EH (cell line): ENCODE measurements around the gene CYP24A1.

Source experiments
- DNase-seq: peaks from one replicate; pipeline ENCODE4 v3.0.0-alpha.2; 2015; ENCODE audit warnings: low read depth

The CYP24A1 gene

GRCh38 chr20:54174457-54175175 is 830 bp upstream of the CYP24A1 start:
- no peak for DNase-seq

DNA sequence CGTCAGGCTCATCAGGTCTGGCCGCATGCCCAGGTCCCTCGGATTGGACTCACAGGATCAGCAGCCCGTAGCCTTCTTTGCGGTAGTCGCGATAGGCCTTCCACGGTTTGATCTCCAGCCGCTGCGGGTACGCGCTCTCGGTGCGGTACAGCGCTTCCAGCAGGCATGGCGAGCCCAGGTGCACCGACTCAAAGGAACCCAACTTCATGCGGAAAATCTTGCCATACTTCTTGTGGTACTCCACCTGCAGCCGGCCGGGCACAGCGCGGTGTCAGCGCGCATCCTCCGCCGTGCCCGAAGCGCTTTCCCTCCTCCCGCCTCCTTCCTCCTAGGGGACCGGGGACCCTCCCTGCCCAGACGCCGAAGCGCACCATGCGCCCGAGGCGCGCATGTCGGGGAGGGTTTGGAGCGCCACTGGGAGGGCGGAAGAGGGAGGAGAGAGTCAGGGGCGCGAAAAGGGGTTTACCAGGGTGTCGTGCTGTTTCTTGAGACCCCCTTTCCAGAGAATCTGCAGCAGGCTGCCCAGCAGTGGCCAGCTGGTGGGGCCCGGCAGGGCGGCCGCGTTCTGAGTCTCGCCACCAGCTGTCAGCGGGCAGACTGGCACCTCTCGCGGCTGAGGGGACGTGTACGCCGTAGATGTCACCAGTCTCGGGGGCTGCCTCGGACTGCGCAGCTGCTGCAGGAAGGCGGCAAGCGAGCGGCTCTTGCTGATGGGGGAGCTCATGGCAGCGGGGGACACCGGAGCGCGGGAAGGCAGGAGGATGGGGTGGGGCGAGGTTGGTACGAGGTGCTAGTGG is 732 bp downstream of the CYP24A1 start:
- DNase-seq: no peak

- DNase-seq: no peak
These were observed 1.3 kb downstream of the CYP24A1 start for GRCh38 chr20:54172532-54172855.

DNA sequence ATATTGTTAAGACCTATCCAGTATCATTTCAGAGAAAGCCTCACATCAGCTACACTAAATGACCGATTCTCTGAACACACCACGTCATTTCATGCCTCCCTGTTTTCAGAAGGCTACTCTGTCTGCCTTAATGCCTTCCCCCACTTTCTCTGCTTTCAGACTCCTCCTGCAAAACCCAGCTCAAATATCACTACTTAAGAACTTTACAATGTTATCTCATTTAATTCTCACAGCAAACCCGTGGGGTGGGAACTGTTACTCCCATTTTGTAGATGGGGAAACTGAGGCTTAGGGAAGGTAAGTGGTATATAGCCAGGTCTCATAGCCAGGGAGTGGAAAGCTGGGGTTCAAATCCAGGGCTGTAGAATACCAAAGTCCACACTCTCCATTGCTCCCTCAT is 2.8 kb downstream of the CYP24A1 start:
- DNase-seq: no peak

- DNase-seq: no peak
These were observed 3.7 kb downstream of the CYP24A1 start for GRCh38 chr20:54170026-54170471.

GRCh38 chr20:54168961-54169862 is 4.6 kb downstream of the CYP24A1 start:
- no peak for DNase-seq

- no peak for DNase-seq
These were observed 5.6 kb downstream of the CYP24A1 start for GRCh38 chr20:54167909-54168872.

DNA sequence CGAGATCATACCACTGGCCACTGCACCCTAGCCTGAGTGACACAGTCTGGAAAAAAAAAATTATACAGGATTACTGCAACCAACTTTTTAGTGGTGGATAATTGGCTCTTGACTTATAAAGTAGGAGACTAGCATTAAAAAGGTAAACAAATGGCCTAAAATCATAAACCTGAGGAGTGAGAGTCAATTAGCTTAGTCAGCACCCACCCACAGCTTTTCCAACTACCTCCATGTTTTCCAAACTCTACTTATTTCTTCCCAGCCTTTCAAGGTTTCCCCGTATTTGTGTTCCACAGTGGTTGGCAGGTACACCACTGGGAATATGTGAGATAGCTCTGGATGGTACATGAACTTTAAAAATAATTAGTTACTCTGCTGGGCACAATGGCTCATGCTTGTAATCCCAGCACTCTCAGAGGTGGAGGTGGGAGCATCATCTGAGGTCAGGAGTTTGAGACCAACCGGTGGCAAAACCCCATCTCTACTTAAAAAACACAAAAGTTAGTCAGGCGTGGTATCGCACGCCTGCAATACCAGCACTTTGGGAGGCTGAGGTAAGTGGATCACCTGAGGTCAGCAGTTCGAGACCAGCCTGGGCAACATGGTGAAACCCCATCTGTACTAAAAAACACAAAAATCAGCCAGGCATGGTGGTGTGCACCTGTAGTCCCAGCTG is 6.7 kb downstream of the CYP24A1 start:
- DNase-seq: no peak

- DNase-seq: no peak
These were observed 8.0 kb downstream of the CYP24A1 start for GRCh38 chr20:54165803-54166202.

DNA sequence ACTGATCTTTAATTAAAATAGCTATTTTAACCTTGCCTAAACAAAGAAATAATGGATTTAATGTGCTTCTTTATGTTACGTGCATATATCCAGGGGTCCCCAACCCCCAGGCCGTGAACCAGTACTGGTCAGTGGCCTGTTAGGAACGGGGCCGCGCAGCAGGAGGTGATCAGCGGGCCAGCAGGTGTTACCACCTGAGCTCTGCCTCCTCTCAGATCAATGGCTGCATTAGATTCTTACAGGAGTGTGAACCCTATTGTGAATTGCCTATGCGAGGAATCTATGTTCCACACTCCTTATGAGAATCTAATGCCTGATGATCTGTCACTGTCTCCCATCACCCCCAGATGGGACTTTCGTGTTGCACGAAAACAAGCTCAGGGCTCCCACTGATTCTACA is 8.8 kb downstream of the CYP24A1 start:
- no peak for DNase-seq

- DNase-seq: no peak
These were observed 10.4 kb downstream of the CYP24A1 start for GRCh38 chr20:54163402-54163801.

DNA sequence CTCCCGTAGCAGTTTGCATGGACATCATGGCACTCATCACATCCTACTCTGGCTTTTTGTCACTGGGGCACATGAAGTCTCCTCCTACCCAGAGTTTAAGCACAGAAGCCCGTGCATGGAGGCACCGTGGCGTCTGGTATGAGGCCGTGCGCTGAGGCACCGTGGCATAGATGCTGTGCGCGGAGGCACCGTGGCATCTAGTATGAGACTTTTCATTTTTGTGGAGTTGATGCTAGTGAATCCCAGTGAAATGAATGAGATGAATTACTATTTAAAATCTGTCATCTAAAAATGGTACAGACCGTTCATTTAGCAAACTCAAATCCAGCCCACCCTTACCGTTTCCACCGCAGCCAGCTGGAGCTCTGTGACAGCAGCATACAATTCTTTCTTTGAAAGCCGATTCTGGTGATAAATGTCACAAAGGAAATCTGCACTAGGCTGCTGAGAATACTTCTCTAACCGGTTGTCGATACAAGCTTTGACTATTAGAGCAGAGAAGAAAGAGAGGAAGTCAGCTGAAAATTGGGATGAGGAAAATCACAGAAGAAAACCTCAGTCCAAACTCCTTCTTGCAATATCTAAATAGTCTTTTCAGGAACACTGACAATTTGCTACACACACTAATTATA is 11.3 kb downstream of the CYP24A1 start:
- DNase-seq: no peak

GRCh38 chr20:54161821-54162149 is 12.0 kb downstream of the CYP24A1 start:
- no peak for DNase-seq

DNA sequence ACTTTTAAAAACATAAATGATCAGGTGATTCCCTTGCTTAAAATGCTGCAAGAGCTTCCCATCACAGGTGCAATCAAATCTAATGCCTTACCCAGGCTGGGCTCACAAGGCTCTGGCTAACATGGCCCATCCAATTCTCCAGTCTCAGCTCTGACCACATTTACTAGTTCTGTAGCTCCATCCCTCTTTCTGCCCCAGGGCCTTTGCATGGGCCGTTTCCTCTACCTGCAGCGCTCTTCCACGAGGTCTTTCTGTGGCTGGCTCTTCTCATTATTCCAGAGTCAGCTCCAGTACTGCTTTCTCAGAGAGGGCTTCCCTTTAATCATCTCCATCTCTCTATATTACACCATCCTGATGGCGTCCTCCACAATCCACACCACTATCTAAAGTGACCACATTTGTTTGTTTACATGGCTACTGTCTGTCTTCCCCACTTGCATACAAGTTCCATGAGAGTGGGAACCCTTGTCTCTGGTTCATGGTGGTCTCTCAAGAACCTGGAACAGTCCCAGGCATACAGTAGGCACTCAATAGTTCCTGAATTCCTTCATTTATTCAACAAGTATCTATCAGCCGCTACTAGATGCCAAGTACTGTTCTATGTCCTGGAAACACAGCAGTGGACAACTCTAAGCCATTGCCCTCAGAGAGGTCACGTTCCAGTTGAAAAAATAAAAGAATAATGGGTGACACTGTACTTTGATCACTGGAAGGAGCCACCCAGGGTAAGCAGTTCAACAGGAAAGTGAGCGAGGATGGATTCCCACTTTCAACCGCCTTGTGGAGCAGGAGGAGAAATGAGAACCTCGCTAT is 12.6 kb downstream of the CYP24A1 start:
- DNase-seq: no peak

GRCh38 chr20:54160065-54161007 is 13.4 kb downstream of the CYP24A1 start:
- no peak for DNase-seq

DNA sequence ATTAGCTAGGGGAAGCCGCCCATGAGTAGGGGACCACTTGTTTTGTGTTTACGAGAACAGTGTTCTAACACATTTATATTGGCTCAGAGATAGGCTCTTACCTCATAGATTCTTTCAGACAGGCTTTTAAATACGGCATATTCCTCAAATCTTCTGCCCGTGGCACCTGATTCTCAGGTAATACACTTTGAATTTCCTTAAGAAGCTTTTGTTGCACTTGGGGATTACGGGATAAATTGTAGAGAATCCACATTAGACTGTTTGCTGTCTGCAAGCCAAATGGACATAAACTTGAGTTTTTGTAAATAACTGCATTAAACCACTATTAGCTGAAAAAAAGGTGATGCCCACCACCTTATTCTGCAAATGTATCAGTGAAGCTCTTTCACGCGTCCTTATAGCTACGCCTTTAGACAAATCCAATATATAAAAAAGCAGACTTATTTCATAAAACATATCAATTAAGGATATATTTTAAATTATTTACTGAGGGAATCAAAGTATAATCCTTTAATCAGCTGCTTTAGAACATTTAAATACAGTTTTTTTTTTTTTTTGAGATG is 14.8 kb downstream of the CYP24A1 start:
- no peak for DNase-seq

DNA sequence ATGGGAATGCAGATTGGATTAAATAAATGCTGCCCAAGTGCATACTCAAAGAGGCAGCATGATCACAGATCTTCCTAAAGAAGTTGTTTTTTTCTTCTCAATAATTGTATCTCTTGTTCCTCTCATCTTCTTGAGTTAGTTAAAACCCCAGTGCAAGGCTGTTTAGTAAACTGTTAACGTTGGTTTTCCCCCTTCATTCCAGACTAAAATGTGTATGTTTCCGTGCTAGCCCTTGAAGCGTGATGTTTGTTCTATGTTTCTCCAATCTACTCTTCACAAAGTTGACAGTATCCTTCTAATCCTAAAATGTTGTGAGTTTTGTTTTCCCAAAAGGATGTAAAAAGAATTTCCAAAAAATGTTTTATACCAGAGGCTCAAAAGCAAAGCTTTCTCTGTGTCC is 15.6 kb downstream of the CYP24A1 start:
- DNase-seq: no peak
